Heart left ventricle (tissue), 16 donors: Measurements from ENCODE around the gene MAP1LC3A. TPM values are rescaled to one million over a fixed set of nuclear protein-coding genes. Genes with fewer than 3 reads are reported as not detected.

Experiments used
- ATAC-seq, 4 donors: fragments of 200-7000 bp; cut with Tn5 transposase; one replicate each; pipeline ENCODE4 v1.9.1; 2020 to 2022; ENCODE audit warnings: moderate library complexity in 4 of 4, mild to moderate bottlenecking in 3 of 4, moderate number of reproducible peaks in 1 of 4
- DNase-seq, 5 donors: peaks; one replicate each; pipeline ENCODE4 v3.0.0-alpha.2; 2020
- H3K27ac ChIP-seq, 12 donors: fragments of 200-600 bp; sonication (generic) in 4 of 12; one replicate each; pipeline versions ENCODE4 v1.5.0 to v1.8.0; 2016 to 2022; ENCODE audit warnings: mild to moderate bottlenecking in 2 of 12
- H3K27me3 ChIP-seq, 9 donors: fragments of 200-600 bp; sonication (generic) in 2 of 9; one replicate each; pipeline versions ENCODE4 v1.5.1 to v1.8.0; 2016 to 2022; ENCODE audit warnings: mild to moderate bottlenecking in 3 of 9
- H3K36me3 ChIP-seq, 9 donors: fragments of 200-600 bp; sonication (generic) in 2 of 9; one replicate each; pipeline versions ENCODE4 v1.5.0 to v1.8.0; 2018 to 2022; ENCODE audit warnings: mild to moderate bottlenecking in 2 of 9
- H3K4me1 ChIP-seq, 12 donors: fragments of 200-600 bp; sonication (generic) in 4 of 12; one replicate each; pipeline versions ENCODE4 v1.5.0 to v1.8.0; 2016 to 2022; ENCODE audit warnings: mild to moderate bottlenecking in 3 of 12
- H3K4me3 ChIP-seq, 12 donors: fragments of 200-600 bp; sonication (generic) in 4 of 12; one replicate each; pipeline versions ENCODE4 v1.5.0 to v1.8.0; 2017 to 2022; ENCODE audit warnings: mild to moderate bottlenecking in 9 of 12, moderate library complexity in 4 of 12
- H3K9me3 ChIP-seq, 12 donors: fragments of 200-600 bp; sonication (generic) in 4 of 12; one replicate each; pipeline versions ENCODE4 v1.5.0 to v1.8.0; 2016 to 2022; ENCODE audit warnings: mild to moderate bottlenecking in 1 of 12
- POLR2A ChIP-seq, 2 donors: fragments of 450-650 bp; IDR thresholded peaks; one replicate each; pipeline ENCODE4 v1.6.1; 2017; ENCODE audit warnings: antibody characterized with exemption in 2 of 2, mild to moderate bottlenecking in 2 of 2, moderate library complexity in 2 of 2
- WGBS, 4 donors: extraction: QIAGEN DNeasy Blood & Tissue Kit in 2 of 4; methylation state at CpG; one replicate each; pipeline versions ENCODE4 v1.1.5 to v1.1.7; 2013 to 2018; 5-methylcytosine and 5-hydroxymethylcytosine counted together
- intact Hi-C, 10 donors: fragments of 100-400 bp; cut with DNase I; formaldehyde crosslinking; loops; one replicate each; pipeline versions ENCODE4 v1.11.1 to v1.14.2; 2022
- polyA plus RNA-seq, 2 donors: library from polyadenylated mRNA; stranded (reverse); fragments of 200-250 nt; gene quantifications; one replicate each; pipeline ENCODE4 v1.2.3, GENCODE V29; 2013
- total RNA-seq, 9 donors: library from RNA; depleted of rRNA in 2 of 9; stranded (reverse); fragments of >200 nt in 2 of 9; fragmentation: NEBNext Ultra II Directional in 3 of 9; extraction: Animal tissue kit (Norgen Biotek cat#: 25700) in 3 of 9; gene quantifications; one replicate each; pipeline versions ENCODE4 v1.1.0 to v1.2.4, GENCODE V29; 2016 to 2023
- TF ChIP-seq, protein P1 (sequence below), 12 donors: fragments of 200-600 bp; sonication (generic) in 4 of 12; IDR thresholded peaks; one replicate each; pipeline versions ENCODE4 v1.5.0 to v1.8.0; 2018 to 2022; ENCODE audit warnings: antibody characterized with exemption in 12 of 12, mild to moderate bottlenecking in 5 of 12
- donor health status: ischemic (EF 13 %, LVEDD 7.1; RV severe dilation, severe dysfunction).
- donor health status: healthy with polysubstance abuse.
- donor health status: DM: no; HTN: yes; CAD: no.
- donor health status: DM: no; HTN: no; CAD: no.
- donor health status: ischemic (EF 25% LVEDD 6.9; RV normal size, moderate dysfunction).
- donor health status: ischemic (EF 25% LVEDD 5.7; RV mildly dilated, moderate dysfunction).
- donor health status: healthy.
- donor health status: DM: yes; HTN: yes; CAD: no.
- donor health status: ischemic (EF 35%, LVEDD 5.7; RV mildly dilated, moderate dysfunction).
- donor health status: nonischemic (EF 11% LVEDD 7.7; RV severe dilation, severe dysfunction).
- donor health status: DM: yes; HTN: yes; CAD: no.
- donor health status: PGD.
- donor health status: ischemic (EF 29% LVEDD 5.4; RV normal size, mild dysfunction).
- donor health status: nonischemic (EF 23%, LVEDD 6.1; RV moderate dilation, normal function).

Gene MAP1LC3A
- total and polyA plus RNA-seq, 11 donors: 42.8 to 212 (median 88.6) TPM

DNA sequence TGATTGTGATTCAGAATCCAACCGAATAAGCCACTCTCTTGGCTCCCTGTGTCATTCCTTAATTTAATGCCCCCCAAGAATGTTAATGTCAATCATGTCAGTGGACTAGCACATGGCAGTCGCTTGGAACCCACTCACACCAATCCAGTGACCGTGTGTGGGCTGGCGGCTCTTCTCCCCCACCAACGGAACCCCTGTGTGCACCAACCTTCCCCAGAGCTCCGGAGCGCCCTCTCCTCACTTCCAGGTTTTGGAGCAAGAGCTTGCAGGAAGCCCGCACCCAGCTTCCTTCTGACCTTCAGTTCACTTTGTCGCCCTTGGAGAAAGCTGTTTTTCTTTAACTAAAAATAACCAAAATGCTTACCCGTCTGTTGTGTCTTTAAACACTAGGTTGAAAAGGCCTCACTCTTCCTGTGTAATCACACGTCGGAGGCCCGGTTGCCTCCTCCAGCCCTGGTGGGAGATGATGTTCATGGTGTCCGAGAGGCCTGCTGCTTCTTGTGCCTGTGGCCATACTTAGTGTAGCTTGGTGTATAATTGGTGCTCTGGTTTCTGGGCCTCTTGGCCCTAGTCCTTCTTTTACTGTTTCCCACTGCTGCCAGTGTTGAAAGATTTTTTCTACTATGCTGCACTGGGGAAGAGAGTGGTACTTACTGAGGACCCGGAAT is 17.8 kb upstream of the MAP1LC3A start:
- Histone ChIP-seq H3K27ac (peak overlapping the region in 6 of 12 donors; percentile 1 to 62 (median 22)), H3K4me1 (peaks cover 0 to 23% (median 7%) of the 10 kb centered on the region in 12 donors), H3K4me3 (no peak overlapping the region), H3K27me3 (no peaks in the 10 kb centered on the region), H3K36me3 (peaks cover under 1 to 67% (median 59%) of the 10 kb centered on the region in 9 donors), H3K9me3 (no peaks in the 10 kb centered on the region)
- intact Hi-C loops: loop anchor here in 1 of 10 donors (5.0 kb wide), 1 partner anchor 227 kb away; no protein-coding TSS in a partner anchor
- TF ChIP-seq, protein P1, sequence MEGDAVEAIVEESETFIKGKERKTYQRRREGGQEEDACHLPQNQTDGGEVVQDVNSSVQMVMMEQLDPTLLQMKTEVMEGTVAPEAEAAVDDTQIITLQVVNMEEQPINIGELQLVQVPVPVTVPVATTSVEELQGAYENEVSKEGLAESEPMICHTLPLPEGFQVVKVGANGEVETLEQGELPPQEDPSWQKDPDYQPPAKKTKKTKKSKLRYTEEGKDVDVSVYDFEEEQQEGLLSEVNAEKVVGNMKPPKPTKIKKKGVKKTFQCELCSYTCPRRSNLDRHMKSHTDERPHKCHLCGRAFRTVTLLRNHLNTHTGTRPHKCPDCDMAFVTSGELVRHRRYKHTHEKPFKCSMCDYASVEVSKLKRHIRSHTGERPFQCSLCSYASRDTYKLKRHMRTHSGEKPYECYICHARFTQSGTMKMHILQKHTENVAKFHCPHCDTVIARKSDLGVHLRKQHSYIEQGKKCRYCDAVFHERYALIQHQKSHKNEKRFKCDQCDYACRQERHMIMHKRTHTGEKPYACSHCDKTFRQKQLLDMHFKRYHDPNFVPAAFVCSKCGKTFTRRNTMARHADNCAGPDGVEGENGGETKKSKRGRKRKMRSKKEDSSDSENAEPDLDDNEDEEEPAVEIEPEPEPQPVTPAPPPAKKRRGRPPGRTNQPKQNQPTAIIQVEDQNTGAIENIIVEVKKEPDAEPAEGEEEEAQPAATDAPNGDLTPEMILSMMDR (IDR thresholded peaks at IDR 0.05): no peak
- TF ChIP-seq POLR2A (IDR thresholded peaks at IDR 0.05): no peak
- 56 to 70% (median 64%) methylated on average over 15 of the region's 15 CpGs for WGBS, 4 donors
- peak in 1 of 5 donors; percentile 18 for DNase-seq
- ATAC-seq: peak in 1 of 4 donors; percentile 23

DNA sequence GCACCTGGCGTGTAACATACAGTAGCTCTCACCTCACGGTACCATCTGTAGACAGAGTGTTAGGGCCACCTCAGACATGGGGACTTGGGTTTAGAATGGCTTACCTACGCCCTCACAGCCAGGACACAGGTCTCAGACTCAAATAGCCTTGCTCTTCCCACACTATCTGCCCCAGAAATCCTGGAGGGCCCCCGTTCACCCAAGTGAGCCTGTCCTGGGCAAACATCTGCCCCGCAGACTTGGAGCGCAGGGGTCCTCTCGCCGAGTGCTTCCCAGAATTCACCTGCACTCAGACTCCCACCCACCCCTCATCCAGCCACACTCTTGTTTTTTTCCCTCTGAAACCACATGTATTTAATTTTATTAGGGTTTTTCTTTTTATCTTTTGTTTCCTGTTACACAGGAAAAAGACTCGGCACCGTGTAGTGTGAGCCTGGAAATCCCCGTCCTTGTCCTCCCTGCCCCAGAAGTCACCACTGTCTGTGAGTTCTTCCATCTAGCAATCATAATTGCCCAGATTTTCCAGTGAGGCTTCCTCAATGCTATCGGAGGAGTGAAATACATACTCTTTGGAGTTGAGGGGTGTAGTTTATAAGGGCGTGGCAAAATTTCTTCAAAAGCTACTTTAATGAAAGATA is 17.1 kb upstream of the MAP1LC3A start:
- H3K9me3 ChIP-seq: no peaks in the 10 kb centered on the region
- DNase-seq (peak in 1 of 5 donors; percentile 10), ATAC-seq (no peak)
- peak overlapping the region in 6 of 12 donors; percentile 1 to 62 (median 22) for H3K27ac ChIP-seq
- 76 to 85% (median 81%) methylated on average over 13 of the region's 13 CpGs for WGBS, 4 donors
- intact Hi-C loops: loop anchor here in 1 of 10 donors (5.0 kb wide), 1 partner anchor 226 kb away; no protein-coding TSS in a partner anchor
- peaks cover 0 to 23% (median 7%) of the 10 kb centered on the region in 12 donors for H3K4me1 ChIP-seq
- no peak overlapping the region for H3K4me3 ChIP-seq
- H3K27me3 ChIP-seq: no peaks in the 10 kb centered on the region
- peaks cover 0 to 60% (median 53%) of the 10 kb centered on the region in 9 donors for H3K36me3 ChIP-seq
- TF ChIP-seq POLR2A (IDR thresholded peaks at IDR 0.05): no peak
- TF ChIP-seq, protein P1 (IDR thresholded peaks at IDR 0.05): no peak

DNA sequence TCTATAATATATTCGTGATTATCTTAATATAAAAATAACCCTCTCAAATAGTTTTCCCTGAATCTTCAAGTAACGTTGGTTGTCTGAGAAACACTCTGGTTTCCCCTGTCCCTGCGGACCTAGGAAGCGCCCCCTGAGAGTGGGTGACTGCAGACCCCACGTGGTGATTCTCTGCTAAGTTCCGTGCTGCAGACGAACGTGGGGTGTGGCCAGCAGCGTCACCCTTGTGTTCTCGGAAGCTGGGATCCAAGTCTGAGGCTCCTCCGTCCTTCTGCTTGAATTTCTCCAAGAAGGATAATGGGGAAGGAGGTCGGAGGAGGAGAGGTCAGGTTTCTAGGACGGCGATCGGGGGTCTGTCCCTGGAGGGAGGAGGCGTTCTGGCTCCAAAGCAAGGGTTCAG is 16.6 kb upstream of the MAP1LC3A start:
- 66 to 73% (median 68%) methylated on average over 16 of the region's 16 CpGs for WGBS, 4 donors
- H3K4me1 ChIP-seq: peaks cover 0 to 23% (median 7%) of the 10 kb centered on the region in 12 donors
- ATAC-seq (no peak), DNase-seq (peak in 1 of 5 donors; percentile 9)
- no peak overlapping the region for H3K4me3 ChIP-seq
- H3K9me3 ChIP-seq: no peaks in the 10 kb centered on the region
- H3K36me3 ChIP-seq: peaks cover 0 to 55% (median 48%) of the 10 kb centered on the region in 9 donors
- TF ChIP-seq, protein P1 (IDR thresholded peaks at IDR 0.05): no peak
- TF ChIP-seq POLR2A (IDR thresholded peaks at IDR 0.05): no peak
- intact Hi-C loops: loop anchor here in 1 of 10 donors (5.0 kb wide), 1 partner anchor 225 kb away; no protein-coding TSS in a partner anchor
- peak overlapping the region in 1 of 12 donors; percentile 62 for H3K27ac ChIP-seq
- H3K27me3 ChIP-seq: no peaks in the 10 kb centered on the region

DNA sequence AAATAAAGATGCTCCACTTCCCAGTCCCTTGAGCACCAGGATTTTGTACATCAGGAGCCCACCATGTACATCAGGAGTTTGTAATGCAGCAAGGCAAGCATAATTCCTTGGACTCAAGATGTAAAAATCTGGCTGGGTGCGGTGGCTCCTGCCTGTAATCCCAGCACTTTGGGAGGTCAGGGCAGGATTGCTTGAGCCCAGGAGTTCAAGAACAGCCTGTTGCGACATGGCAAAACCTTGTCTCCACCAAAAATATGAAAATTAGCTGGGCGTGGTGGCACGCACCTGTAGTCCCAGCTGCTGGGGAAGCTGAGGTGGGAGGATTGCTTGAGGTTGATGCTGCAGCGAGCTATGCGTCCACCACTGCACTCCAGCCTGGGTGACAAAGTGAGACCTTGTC is 16.1 kb upstream of the MAP1LC3A start:
- Histone ChIP-seq H3K36me3 (peaks cover 0 to 50% (median 42%) of the 10 kb centered on the region in 9 donors), H3K9me3 (no peaks in the 10 kb centered on the region), H3K27me3 (no peaks in the 10 kb centered on the region), H3K4me3 (no peak overlapping the region), H3K4me1 (peaks cover 0 to 23% (median 7%) of the 10 kb centered on the region in 12 donors), H3K27ac (no peak overlapping the region)
- DNase-seq (no peak), ATAC-seq (no peak)
- intact Hi-C loops: loop anchor here in 1 of 10 donors (5.0 kb wide), 1 partner anchor 225 kb away; no protein-coding TSS in a partner anchor
- no peak for TF ChIP-seq POLR2A (IDR thresholded peaks at IDR 0.05)
- TF ChIP-seq, protein P1 (IDR thresholded peaks at IDR 0.05): no peak
- 96 to 98% (median 97%) methylated on average over 6 of the region's 6 CpGs for WGBS, 4 donors
